Endothelial cell (in vitro differentiated cells): Measurements from ENCODE around the gene SAMHD1. TPM values are rescaled to one million over a fixed set of nuclear protein-coding genes. Genes with fewer than 3 reads are reported as not detected.
"Not testable (repeated sequence)": the region's sequence is repeated elsewhere in the genome, so short reads cannot be mapped to it uniquely, and the experiment has no call there.

Source experiments
- DNase-seq: peaks from one replicate; pipeline ENCODE4 v3.0.0; 2021; ENCODE audit warnings: low spot score
- H3K27ac Mint-ChIP-seq: one replicate; pipeline ENCODE4 v1.8.0; 2021; ENCODE audit warnings: mixed read lengths, inconsistent platforms; ENCODE audit not compliant: unreplicated experiment
- H3K27me3 Mint-ChIP-seq: one replicate; pipeline ENCODE4 v1.8.0; 2021; ENCODE audit warnings: mild to moderate bottlenecking, moderate library complexity, mixed read lengths, inconsistent platforms; ENCODE audit not compliant: unreplicated experiment
- H3K36me3 Mint-ChIP-seq: one replicate; pipeline ENCODE4 v1.8.0; 2021; ENCODE audit warnings: mild to moderate bottlenecking, low read depth, mixed read lengths, inconsistent platforms; ENCODE audit not compliant: unreplicated experiment
- H3K4me1 Mint-ChIP-seq: one replicate; pipeline ENCODE4 v1.8.0; 2021; ENCODE audit warnings: mild to moderate bottlenecking, mixed read lengths, inconsistent platforms; ENCODE audit not compliant: unreplicated experiment
- H3K4me3 Mint-ChIP-seq: one replicate; pipeline ENCODE4 v1.8.0; 2021; ENCODE audit warnings: mild to moderate bottlenecking, mixed read lengths, inconsistent platforms; ENCODE audit not compliant: unreplicated experiment
- H3K9me3 Mint-ChIP-seq: one replicate; pipeline ENCODE4 v1.8.0; 2021; ENCODE audit warnings: mixed read lengths, inconsistent platforms; ENCODE audit not compliant: unreplicated experiment
- total RNA-seq: library from RNA; stranded (reverse); fragmentation: NEBNext Ultra II Directional; extraction: Animal tissue kit (Norgen Biotek cat#: 25700); gene quantifications from one replicate; pipeline ENCODE4 v1.2.1, GENCODE V29; 2021; ENCODE audit not compliant: unreplicated experiment
- TF ChIP-seq, protein P1 (sequence below): fragments of 200-600 bp; sonication (generic); IDR thresholded peaks from one replicate; pipeline ENCODE4 v1.5.0; 2021; ENCODE audit warnings: antibody characterized with exemption; ENCODE audit not compliant: unreplicated experiment

Gene SAMHD1
- total RNA-seq, 1 donor from 2014 or later, result 58.1 TPM

DNA sequence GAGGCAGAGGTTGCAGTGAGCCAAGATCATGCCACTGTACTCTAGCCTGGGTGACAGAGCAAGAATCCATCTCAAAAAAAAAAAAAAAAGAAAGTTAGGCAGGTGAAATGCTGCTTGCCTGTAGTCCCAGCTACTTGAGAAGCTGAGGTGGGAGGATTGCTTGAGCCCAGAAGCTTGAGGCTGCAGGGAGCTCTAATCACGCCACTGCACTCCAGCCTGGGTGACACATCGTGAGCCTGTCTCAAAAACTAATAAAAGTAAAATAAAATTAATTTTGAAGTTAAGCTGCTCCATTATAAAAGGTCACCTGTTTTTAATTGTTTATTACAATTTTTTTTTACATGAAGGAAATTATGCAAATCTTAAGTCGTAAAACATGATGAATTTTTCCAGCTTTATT, 23.2 kb upstream of the SAMHD1 start:
- no peak overlapping the region for H3K4me3 Mint-ChIP-seq
- no peak overlapping the region for H3K27ac Mint-ChIP-seq
- H3K4me1 Mint-ChIP-seq, result no peaks in the 10 kb centered on the region
- no peaks in the 10 kb centered on the region for H3K36me3 Mint-ChIP-seq
- H3K27me3 Mint-ChIP-seq, result no peaks in the 10 kb centered on the region
- H3K9me3 Mint-ChIP-seq, result no peaks in the 10 kb centered on the region
- TF ChIP-seq, protein P1, sequence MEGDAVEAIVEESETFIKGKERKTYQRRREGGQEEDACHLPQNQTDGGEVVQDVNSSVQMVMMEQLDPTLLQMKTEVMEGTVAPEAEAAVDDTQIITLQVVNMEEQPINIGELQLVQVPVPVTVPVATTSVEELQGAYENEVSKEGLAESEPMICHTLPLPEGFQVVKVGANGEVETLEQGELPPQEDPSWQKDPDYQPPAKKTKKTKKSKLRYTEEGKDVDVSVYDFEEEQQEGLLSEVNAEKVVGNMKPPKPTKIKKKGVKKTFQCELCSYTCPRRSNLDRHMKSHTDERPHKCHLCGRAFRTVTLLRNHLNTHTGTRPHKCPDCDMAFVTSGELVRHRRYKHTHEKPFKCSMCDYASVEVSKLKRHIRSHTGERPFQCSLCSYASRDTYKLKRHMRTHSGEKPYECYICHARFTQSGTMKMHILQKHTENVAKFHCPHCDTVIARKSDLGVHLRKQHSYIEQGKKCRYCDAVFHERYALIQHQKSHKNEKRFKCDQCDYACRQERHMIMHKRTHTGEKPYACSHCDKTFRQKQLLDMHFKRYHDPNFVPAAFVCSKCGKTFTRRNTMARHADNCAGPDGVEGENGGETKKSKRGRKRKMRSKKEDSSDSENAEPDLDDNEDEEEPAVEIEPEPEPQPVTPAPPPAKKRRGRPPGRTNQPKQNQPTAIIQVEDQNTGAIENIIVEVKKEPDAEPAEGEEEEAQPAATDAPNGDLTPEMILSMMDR, result no peak
- no peak for DNase-seq

- no peak overlapping the region for H3K4me3 Mint-ChIP-seq
- H3K4me1 Mint-ChIP-seq, result no peaks in the 10 kb centered on the region
- no peak for DNase-seq
- H3K36me3 Mint-ChIP-seq, result peaks cover 4% of the 10 kb centered on the region
- no peaks in the 10 kb centered on the region for H3K27me3 Mint-ChIP-seq
- no peaks in the 10 kb centered on the region for H3K9me3 Mint-ChIP-seq
- TF ChIP-seq, protein P1, result no peak
- H3K27ac Mint-ChIP-seq, result no peak overlapping the region
Observed at GRCh38 chr20:36971103-36971502, 19.6 kb upstream of the SAMHD1 start.

- DNase-seq, result no peak
- H3K27me3 Mint-ChIP-seq, result no peaks in the 10 kb centered on the region
- no peak overlapping the region for H3K4me3 Mint-ChIP-seq
- H3K36me3 Mint-ChIP-seq, result peaks cover 4% of the 10 kb centered on the region
- H3K27ac Mint-ChIP-seq, result no peak overlapping the region
- TF ChIP-seq, protein P1, result no peak
- H3K4me1 Mint-ChIP-seq, result no peaks in the 10 kb centered on the region
- H3K9me3 Mint-ChIP-seq, result no peaks in the 10 kb centered on the region
Observed at GRCh38 chr20:36969478-36970186, 18.1 kb upstream of the SAMHD1 start.

- H3K27me3 Mint-ChIP-seq, result no peaks in the 10 kb centered on the region
- TF ChIP-seq, protein P1, result no peak
- no peak for DNase-seq
- H3K4me3 Mint-ChIP-seq, result no peak overlapping the region
- H3K27ac Mint-ChIP-seq, result no peak overlapping the region
- H3K4me1 Mint-ChIP-seq, result no peaks in the 10 kb centered on the region
- H3K36me3 Mint-ChIP-seq, result peaks cover 4% of the 10 kb centered on the region
- no peaks in the 10 kb centered on the region for H3K9me3 Mint-ChIP-seq
Observed at GRCh38 chr20:36969051-36969450, 17.5 kb upstream of the SAMHD1 start.

DNA sequence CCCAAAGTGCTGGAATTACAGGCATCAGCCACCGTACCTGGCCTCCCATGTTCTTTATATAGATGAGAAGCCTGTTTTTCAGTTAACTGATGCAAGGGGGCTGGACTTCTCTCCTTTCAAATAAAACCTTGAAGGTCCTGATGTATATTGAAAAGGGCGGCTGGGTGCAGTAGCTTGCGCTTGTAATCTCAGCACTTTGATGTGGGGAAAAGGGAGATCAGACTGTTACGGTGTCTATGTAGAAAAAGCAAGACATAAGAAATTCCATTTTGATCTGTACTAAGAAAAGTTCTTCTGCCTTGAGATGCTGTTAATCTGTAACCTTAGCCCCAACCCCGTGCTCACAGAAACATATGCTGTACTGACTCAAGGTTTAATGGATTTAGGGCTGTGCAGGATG, 16.1 kb upstream of the SAMHD1 start:
- Mint-ChIP-seq H3K4me1 (no peaks in the 10 kb centered on the region), H3K4me3 (no peak overlapping the region), H3K9me3 (peaks cover 3% of the 10 kb centered on the region), H3K36me3 (peaks cover 7% of the 10 kb centered on the region), H3K27me3 (peaks cover under 1% of the 10 kb centered on the region), H3K27ac (no peak overlapping the region)
- no peak for DNase-seq
- TF ChIP-seq, protein P1, result no peak

DNA sequence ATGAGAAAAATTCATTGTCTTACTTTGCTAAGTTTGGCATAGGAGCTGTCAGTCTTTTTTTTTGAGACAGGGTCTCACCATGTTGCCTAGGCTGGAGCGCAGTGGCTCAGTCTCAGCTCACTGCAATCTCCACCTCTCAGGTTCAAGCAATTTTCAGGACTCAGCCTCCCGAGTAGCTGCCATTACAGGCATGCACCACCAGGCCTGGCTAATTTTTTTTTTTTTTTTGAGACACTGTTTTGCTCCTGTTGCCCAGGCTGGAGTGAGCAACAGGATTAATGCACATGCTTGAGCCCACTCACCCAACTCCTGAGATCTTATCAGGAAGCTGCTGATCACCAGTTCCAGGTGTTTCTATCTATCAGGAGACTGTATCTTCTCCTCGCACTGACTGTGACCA, 15.5 kb upstream of the SAMHD1 start:
- not testable (repeated sequence) for H3K4me1 Mint-ChIP-seq

DNA sequence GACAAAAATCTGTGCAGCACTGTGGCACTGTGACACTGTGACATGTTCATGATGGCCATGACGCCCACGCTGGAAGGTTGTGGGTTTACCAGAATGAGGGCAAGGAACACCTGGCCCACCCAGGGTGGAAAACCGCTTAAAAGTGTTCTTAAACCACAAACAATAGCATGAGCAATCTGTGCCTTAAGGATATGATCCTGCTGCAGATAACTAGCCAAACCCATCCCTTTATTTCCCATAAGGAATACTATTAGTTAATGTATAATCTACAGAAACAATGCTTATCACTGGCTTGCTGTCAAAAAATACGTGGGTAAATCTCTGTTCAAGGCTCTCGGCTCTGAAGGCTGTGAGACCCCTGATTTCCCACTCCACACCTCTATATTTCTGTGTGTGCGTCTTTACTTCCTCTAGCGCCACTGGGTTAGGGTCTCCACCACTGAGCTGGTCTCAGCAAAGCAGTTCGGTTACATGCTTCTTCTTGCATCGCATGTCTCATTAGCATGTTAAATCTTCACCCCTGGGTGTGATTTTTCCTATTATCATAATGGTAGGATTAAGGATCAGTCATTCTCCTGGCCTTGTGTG, 10.9 kb upstream of the SAMHD1 start:
- H3K9me3 Mint-ChIP-seq, H3K4me3 Mint-ChIP-seq, DNase-seq, H3K36me3 Mint-ChIP-seq, H3K27me3 Mint-ChIP-seq, H3K4me1 Mint-ChIP-seq, H3K27ac Mint-ChIP-seq: not testable (repeated sequence)

More for the DNA sequence above, 15.5 kb upstream of the SAMHD1 start:
- DNase-seq, H3K9me3 Mint-ChIP-seq, H3K4me3 Mint-ChIP-seq, H3K27ac Mint-ChIP-seq, H3K27me3 Mint-ChIP-seq, H3K36me3 Mint-ChIP-seq: not testable (repeated sequence)
